GM23248 (cell line): ENCODE data around the gene GSG1L2. TPM values are rescaled to one million over a fixed set of nuclear protein-coding genes. Genes with fewer than 3 reads are reported as not detected.

ENCODE experiments used
- DNase-seq: peaks from one replicate; pipeline ENCODE4 v3.0.0-alpha.2; 2015
- H2AFZ ChIP-seq: fragments of 200-600 bp; sonication (generic); 2 replicates; pipeline ENCODE4 v1.6.1; 2016; ENCODE audit warnings: antibody characterized with exemption
- H3F3A ChIP-seq: fragments of 200-600 bp; sonication (generic); 2 replicates; pipeline ENCODE4 v1.6.1; 2016; ENCODE audit warnings: mild to moderate bottlenecking, antibody characterized with exemption, mixed run types; ENCODE audit not compliant: insufficient read depth
- H3K27ac ChIP-seq: fragments of 200-600 bp; sonication (generic); 2 replicates; pipeline ENCODE4 v1.5.1; 2016; ENCODE audit warnings: mild to moderate bottlenecking
- H3K27me3 ChIP-seq: fragments of 200-600 bp; sonication (generic); replicated peaks from 2 replicates; pipeline ENCODE4 v1.6.1; 2016; ENCODE audit warnings: mild to moderate bottlenecking; ENCODE audit not compliant: insufficient read depth
- H3K36me3 ChIP-seq: fragments of 200-600 bp; sonication (generic); 2 replicates; pipeline ENCODE4 v1.6.1; 2016; ENCODE audit warnings: low read depth, mild to moderate bottlenecking
- H3K4me1 ChIP-seq: fragments of 200-600 bp; sonication (generic); 2 replicates; pipeline ENCODE4 v1.6.1; 2016; ENCODE audit warnings: mild to moderate bottlenecking; ENCODE audit not compliant: insufficient read depth
- H3K4me2 ChIP-seq: fragments of 200-600 bp; sonication (generic); one replicate; pipeline ENCODE4 v1.6.1; 2016; ENCODE audit warnings: mild to moderate bottlenecking; ENCODE audit not compliant: unreplicated experiment
- H3K4me3 ChIP-seq: fragments of 200-600 bp; sonication (generic); 2 replicates; pipeline ENCODE4 v1.5.1; 2016; ENCODE audit warnings: mild to moderate bottlenecking
- H3K79me2 ChIP-seq: fragments of 200-600 bp; sonication (generic); 2 replicates; pipeline ENCODE4 v1.6.1; 2016; ENCODE audit warnings: mild to moderate bottlenecking; ENCODE audit not compliant: insufficient read depth
- H3K9ac ChIP-seq: fragments of 200-600 bp; sonication (generic); 2 replicates; pipeline ENCODE4 v1.6.1; 2016; ENCODE audit warnings: mild to moderate bottlenecking
- H3K9me2 ChIP-seq: fragments of 200-600 bp; sonication (generic); 2 replicates; pipeline ENCODE4 v1.6.1; 2016; ENCODE audit warnings: mixed run types, mild to moderate bottlenecking, moderate library complexity; ENCODE audit not compliant: insufficient read depth
- H3K9me3 ChIP-seq: fragments of 200-600 bp; sonication (generic); one replicate; pipeline ENCODE4 v1.6.1; 2017; ENCODE audit warnings: low read depth
- H4K20me1 ChIP-seq: fragments of 200-600 bp; sonication (generic); 2 replicates; pipeline ENCODE4 v1.6.0; 2016; ENCODE audit not compliant: insufficient read depth
- EZH2 ChIP-seq: fragments of 200-600 bp; sonication (generic); IDR thresholded peaks from 2 replicates; pipeline ENCODE4 v1.6.1; 2018; ENCODE audit warnings: antibody characterized with exemption, mild to moderate bottlenecking; ENCODE audit not compliant: insufficient read depth, poor library complexity, severe bottlenecking
- EZH2phosphoT487 ChIP-seq: fragments of 200-600 bp; sonication (generic); IDR thresholded peaks from 2 replicates; pipeline ENCODE4 v1.6.1; 2018; ENCODE audit warnings: antibody characterized with exemption, moderate library complexity, mild to moderate bottlenecking, low read depth; ENCODE audit not compliant: insufficient read depth
- WGBS, 2 experiments: methylation state at CpG; one replicate each; pipeline ENCODE4 v1.1.6; 2015 to 2017; ENCODE audit warnings: low lambda C conversion rate in 2 of 2, low coverage in 1 of 2; ENCODE audit errors: missing lambda C conversion rate in 2 of 2; 5-methylcytosine and 5-hydroxymethylcytosine counted together
- in situ Hi-C: fragments of 300-500 bp; cut with MboI; formaldehyde crosslinking; loops from 2 replicates; pipeline ENCODE4 v1.15.0; 2020
- polyA plus RNA-seq: library from polyadenylated mRNA; unstranded; fragments of >200 nt; fragmentation: Nextera tagmentation; extraction: Ambion mirVana; gene quantifications from 2 replicates; pipeline ENCODE4 v1.2.1, GENCODE V29; 2016
- total RNA-seq: library from RNA; depleted of rRNA; stranded (reverse); fragments of >200 nt; shearing (Covaris generic); gene quantifications from 2 replicates; pipeline ENCODE4 v1.2.3, GENCODE V29; 2014

GSG1L2 gene
- total and polyA plus RNA-seq, 2 experiments from 2014 or later: not detected

GRCh38 chr17:9860851-9861250, 39.0 kb upstream of the GSG1L2 start:
- no peak for TF ChIP-seq EZH2
- 44 to 57% methylated on average over 7 of the region's 7 CpGs for WGBS, 2 experiments
- H4K20me1 ChIP-seq: no peaks in the 10 kb centered on the region
- no peaks in the 10 kb centered on the region for H3K79me2 ChIP-seq
- DNase-seq: no peak
- in situ Hi-C loops: no loop called here
- H3K27me3 ChIP-seq: no peaks in the 10 kb centered on the region; the same call in 1 of the 2 replicates
- no peaks in the 10 kb centered on the region for H3F3A ChIP-seq
- H3K36me3 ChIP-seq: no peaks in the 10 kb centered on the region
- H2AFZ ChIP-seq: no peak overlapping the region
- H3K27ac ChIP-seq: no peak overlapping the region
- no peaks in the 10 kb centered on the region for H3K9me2 ChIP-seq
- no peaks in the 10 kb centered on the region for H3K4me1 ChIP-seq
- H3K9me3 ChIP-seq: no peaks in the 10 kb centered on the region
- H3K4me2 ChIP-seq: no peak overlapping the region
- no peak overlapping the region for H3K4me3 ChIP-seq
- H3K9ac ChIP-seq: no peak overlapping the region

- 31 to 36% methylated on average over 5 of the region's 5 CpGs for WGBS, 2 experiments
- TF ChIP-seq EZH2phosphoT487 (no peak), EZH2 (no peak)
Observed at GRCh38 chr17:9859781-9860180, 37.9 kb upstream of the GSG1L2 start.

GRCh38 chr17:9855036-9855435, 33.2 kb upstream of the GSG1L2 start:
- Histone ChIP-seq H3F3A (no peaks in the 10 kb centered on the region), H3K79me2 (no peaks in the 10 kb centered on the region), H3K9me2 (no peaks in the 10 kb centered on the region), H3K27me3 (no peaks in the 10 kb centered on the region), H3K9me3 (no peaks in the 10 kb centered on the region), H3K4me1 (no peaks in the 10 kb centered on the region), H3K36me3 (no peaks in the 10 kb centered on the region), H4K20me1 (no peaks in the 10 kb centered on the region), H3K4me3 (no peak overlapping the region), H3K27ac (no peak overlapping the region), H3K4me2 (no peak overlapping the region), H2AFZ (no peak overlapping the region), H3K9ac (no peak overlapping the region)
- no peak for DNase-seq
- no peak for TF ChIP-seq EZH2phosphoT487
- TF ChIP-seq EZH2: no peak
- 68 to 79% methylated on average over 4 of the region's 4 CpGs for WGBS, 2 experiments
- in situ Hi-C loops: no loop called here

More at GRCh38 chr17:9859781-9860180, 37.9 kb upstream of the GSG1L2 start:
- H3K9me2 ChIP-seq: no peaks in the 10 kb centered on the region
- H3F3A ChIP-seq: no peaks in the 10 kb centered on the region
- no peak for DNase-seq
- H3K4me2 ChIP-seq: no peak overlapping the region
- H4K20me1 ChIP-seq: no peaks in the 10 kb centered on the region
- no peak overlapping the region for H3K27ac ChIP-seq
- in situ Hi-C loops: no loop called here
- no peaks in the 10 kb centered on the region for H3K9me3 ChIP-seq
- H3K36me3 ChIP-seq: no peaks in the 10 kb centered on the region
- H3K4me3 ChIP-seq: no peak overlapping the region
- H3K79me2 ChIP-seq: no peaks in the 10 kb centered on the region
- no peaks in the 10 kb centered on the region for H3K27me3 ChIP-seq
- no peaks in the 10 kb centered on the region for H3K4me1 ChIP-seq
- no peak overlapping the region for H2AFZ ChIP-seq
- no peak overlapping the region for H3K9ac ChIP-seq

GRCh38 chr17:9854255-9854654, 32.4 kb upstream of the GSG1L2 start:
- Histone ChIP-seq H3K79me2 (no peaks in the 10 kb centered on the region), H3K36me3 (no peaks in the 10 kb centered on the region), H3K9ac (no peak overlapping the region), H3K27ac (no peak overlapping the region), H3K27me3 (no peaks in the 10 kb centered on the region), H3K4me1 (no peaks in the 10 kb centered on the region), H2AFZ (no peak overlapping the region), H3K9me3 (no peaks in the 10 kb centered on the region), H3K9me2 (no peaks in the 10 kb centered on the region), H3F3A (no peaks in the 10 kb centered on the region), H3K4me3 (no peak overlapping the region), H4K20me1 (no peaks in the 10 kb centered on the region), H3K4me2 (no peak overlapping the region)
- WGBS, 2 experiments: 40 to 41% methylated on average over 5 of the region's 5 CpGs
- no peak for DNase-seq
- TF ChIP-seq EZH2 (no peak), EZH2phosphoT487 (no peak)
- in situ Hi-C loops: no loop called here

GRCh38 chr17:9850151-9850550, 28.3 kb upstream of the GSG1L2 start:
- Histone ChIP-seq H3K27ac (no peak overlapping the region), H3K79me2 (no peaks in the 10 kb centered on the region), H3K27me3 (no peaks in the 10 kb centered on the region), H3K4me1 (no peaks in the 10 kb centered on the region), H2AFZ (no peak overlapping the region), H3K9me3 (no peaks in the 10 kb centered on the region), H3K9me2 (no peaks in the 10 kb centered on the region), H3K36me3 (no peaks in the 10 kb centered on the region), H4K20me1 (no peaks in the 10 kb centered on the region), H3F3A (no peaks in the 10 kb centered on the region), H3K4me2 (no peak overlapping the region), H3K9ac (no peak overlapping the region), H3K4me3 (no peak overlapping the region)
- DNase-seq: no peak
- in situ Hi-C loops: no loop called here
- 57 to 63% methylated on average over 5 of the region's 5 CpGs for WGBS, 2 experiments
- TF ChIP-seq EZH2phosphoT487 (no peak), EZH2 (no peak)
